ENCODE data around the gene GNB4.

The GNB4 gene

DNA sequence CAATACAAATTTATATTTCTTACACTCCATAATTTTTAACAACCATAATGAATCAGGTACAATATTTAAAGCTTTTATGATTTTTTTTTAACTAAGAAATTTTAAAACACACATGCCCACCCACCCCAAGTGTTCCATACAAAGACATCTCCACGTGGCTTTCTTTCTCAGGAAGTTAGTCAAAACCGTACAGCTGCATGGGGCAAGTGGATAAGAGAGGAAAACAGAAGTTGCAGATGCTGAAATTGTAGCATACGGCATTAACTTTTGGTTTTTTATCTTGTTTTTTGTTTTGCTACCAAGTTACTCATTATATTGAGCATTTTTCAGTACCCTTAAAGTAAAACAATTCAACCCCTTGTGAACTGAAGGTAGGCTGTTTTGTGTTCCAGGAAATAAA, 14.8 kb downstream of the GNB4 start:
- DNase-seq (ENCODE audit: low read depth in 2 of 3, low spot score in 2 of 3) = no peak

DNA sequence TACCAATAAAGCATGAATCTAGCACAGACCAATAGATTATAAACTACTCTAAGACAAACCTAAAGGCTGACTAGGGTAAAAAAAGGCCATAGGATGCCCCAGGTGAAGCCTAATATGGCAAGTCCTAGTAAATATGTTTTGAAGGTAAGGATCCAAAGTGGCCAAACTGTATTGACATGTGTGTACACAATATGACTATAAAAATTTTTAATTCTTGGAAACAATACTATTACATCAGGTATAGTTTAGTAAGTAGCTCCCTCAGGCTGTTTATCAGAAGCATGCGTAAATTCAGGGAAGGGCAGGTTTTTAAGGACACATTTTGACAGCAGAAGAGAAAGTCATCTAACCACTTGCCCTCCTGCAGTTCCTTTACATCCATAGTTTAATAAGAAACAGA, 18.8 kb downstream of the GNB4 start:
- DNase-seq (ENCODE audit: low read depth in 2 of 3, low spot score in 2 of 3) = no peak

DNA sequence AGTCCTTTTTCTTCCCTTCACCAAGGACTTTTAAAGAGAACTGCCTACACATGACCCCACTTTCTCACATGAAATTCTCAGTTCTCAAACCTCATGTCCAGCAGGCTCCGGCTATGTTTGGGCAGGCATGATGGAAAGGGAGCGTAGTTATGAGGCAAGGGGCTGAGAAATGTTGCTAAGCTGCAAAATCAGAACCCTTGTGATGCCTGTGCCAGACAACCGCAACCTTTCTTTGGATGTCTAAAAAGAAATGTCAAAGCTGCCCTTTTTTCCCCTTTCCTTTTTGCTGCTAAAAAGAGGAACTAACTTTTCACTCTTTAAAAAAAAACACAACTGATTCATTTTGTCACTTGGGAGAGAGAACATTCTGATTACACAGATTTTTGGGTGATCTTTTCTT, 19.2 kb downstream of the GNB4 start:
- DNase-seq (ENCODE audit: low read depth in 2 of 3, low spot score in 2 of 3) = no peak

GRCh38 chr3:179430277-179430870, 20.9 kb downstream of the GNB4 start:
- DNase-seq (ENCODE audit: low read depth in 2 of 3, low spot score in 2 of 3) = no peak

DNA sequence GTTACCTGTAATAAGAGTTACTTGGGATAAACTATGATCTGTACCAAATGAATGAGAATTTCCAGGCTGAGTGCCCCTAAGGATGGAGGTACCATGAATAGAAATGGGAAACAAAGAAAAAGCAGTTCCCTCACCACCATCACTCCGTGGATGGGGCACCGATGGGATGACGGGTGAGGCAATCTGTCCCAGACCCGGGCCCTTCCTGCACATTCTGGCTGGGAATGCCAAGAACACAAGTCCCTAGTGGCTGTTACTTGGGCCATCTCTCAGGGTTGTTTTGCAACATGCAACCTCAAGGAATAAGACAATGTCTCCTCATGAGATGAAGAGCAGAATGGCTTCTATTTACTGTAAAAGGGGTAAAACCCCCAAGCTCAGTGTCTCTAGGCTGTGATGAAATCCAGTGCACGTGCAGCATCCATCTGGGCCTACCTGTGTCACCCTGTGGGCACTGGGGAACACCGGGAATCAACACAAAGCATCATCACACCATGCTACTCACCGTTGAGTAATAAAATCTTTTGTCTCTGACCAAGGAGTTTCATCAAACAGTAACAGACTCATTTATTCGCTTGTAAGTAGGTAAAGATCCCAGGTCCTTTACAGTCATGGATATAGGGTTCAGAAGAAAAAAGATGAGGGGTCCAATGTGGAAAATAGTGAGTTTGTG, 22.3 kb downstream of the GNB4 start:
- no peak for DNase-seq (ENCODE audit: low read depth in 2 of 3, low spot score in 2 of 3)

GRCh38 chr3:179425075-179425474, 26.2 kb downstream of the GNB4 start:
- DNase-seq (ENCODE audit: low read depth in 2 of 3, low spot score in 2 of 3) = no peak

DNA sequence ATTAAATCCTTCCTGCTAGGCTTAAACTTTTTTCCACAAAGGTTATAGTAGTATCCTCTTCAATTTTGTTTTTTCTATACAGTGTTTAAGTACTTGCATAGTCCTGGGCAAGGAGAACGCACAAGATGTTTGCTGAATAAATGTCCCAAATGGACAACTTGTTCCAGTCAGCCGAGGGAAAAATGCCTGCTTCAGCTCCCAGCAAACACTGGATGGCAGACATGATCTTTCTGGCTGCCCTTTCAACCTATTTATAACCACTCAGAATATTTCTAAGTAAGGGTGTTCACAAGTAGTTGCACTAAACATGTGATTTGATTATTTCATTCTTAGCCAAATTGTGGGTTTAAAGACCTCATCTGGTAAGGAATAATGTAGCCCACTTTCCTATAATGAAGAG, 29.8 kb downstream of the GNB4 start:
- DNase-seq (ENCODE audit: low read depth in 2 of 3, low spot score in 2 of 3) = no peak

GRCh38 chr3:179418610-179419009, 32.7 kb downstream of the GNB4 start:
- no peak for DNase-seq (ENCODE audit: low read depth in 2 of 3, low spot score in 2 of 3)

DNA sequence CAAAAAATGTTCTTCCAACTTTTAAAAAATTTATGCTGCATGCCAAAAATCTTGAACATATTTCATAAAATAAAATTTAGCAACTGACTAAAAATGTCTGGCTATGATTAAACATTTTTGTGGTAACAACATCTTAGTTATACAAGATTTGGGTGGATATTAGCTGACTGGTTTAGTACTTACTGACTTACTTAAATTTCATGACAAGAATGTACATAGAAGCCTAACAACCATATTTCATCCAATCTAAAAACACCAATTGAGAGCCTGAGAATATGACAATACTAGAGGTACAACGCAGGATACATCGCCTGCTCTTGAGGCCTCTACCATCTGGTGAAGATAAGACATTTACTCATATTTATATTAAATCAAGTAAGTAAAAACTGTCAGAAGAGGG, 34.6 kb downstream of the GNB4 start:
- no peak for DNase-seq (ENCODE audit: low read depth in 2 of 3, low spot score in 2 of 3)

- DNase-seq (ENCODE audit: low read depth in 2 of 3, low spot score in 2 of 3) = no peak
Observed at GRCh38 chr3:179415377-179415776, 35.9 kb downstream of the GNB4 start.

- DNase-seq (ENCODE audit: low read depth in 2 of 3, low spot score in 2 of 3) = no peak
Observed at GRCh38 chr3:179414804-179415203, 36.5 kb downstream of the GNB4 start.

GRCh38 chr3:179410999-179411398, 40.3 kb downstream of the GNB4 start:
- no peak for DNase-seq (ENCODE audit: low read depth in 2 of 3, low spot score in 2 of 3)

DNA sequence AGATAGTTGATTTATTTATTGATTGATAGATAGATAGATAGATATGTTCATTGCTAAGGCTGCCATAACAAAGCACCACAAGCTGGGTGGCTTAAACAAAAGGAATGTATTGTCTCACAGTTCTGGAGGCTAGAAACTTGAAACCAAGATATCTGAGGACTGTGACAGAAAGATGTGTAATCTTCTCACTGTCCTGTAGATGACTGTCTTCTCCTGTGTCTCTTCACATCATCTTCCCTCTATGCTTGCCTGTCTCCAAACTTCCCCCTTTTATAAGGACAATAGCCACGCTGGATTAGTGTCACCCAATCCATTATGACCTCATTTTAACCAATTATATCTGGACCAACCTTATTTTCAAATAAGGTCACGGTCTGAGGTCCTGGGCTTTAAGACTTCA, 40.9 kb downstream of the GNB4 start:
- no peak for DNase-seq (ENCODE audit: low read depth in 2 of 3, low spot score in 2 of 3)

DNA sequence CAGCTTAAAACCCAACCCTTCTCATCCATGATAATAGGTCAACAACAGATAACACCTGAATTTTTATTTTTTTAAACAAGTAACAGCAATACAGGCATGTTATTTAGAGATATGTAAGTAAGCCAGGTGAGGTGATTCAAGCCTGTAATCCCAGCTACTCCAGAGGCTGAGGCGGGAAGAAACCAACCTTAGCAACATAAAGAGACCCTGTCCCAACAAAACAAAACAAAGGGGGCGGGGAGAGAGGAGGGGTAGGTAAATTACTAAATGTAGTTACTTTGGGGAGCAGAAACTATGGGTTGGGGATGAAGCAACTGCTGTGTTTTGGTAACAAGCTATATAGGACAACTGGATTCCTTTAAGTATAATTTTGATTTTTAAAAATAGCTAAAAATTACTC, 47.0 kb downstream of the GNB4 start:
- DNase-seq (ENCODE audit: low read depth in 2 of 3, low spot score in 2 of 3) = no peak

DNA sequence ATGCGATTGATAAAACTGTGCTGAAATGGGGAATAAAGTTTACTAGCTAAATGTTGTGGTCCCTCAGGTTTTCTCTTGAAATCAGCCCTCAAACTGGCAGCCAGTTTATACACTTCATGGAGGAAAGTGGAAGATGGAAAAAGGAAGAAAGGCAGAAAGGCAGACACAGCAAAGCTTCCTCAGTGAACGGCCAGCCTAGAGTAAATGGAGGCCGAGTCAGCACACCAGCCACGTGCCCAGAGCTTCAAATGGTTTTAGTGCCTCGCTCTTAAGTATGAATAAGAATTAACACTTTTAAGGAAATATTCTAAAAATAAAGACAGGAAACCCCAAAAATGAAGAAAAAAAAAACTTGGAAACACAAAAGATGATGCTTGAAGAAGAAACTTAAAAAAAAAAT, 48.3 kb downstream of the GNB4 start:
- no peak for DNase-seq (ENCODE audit: low read depth in 2 of 3, low spot score in 2 of 3)

DNA sequence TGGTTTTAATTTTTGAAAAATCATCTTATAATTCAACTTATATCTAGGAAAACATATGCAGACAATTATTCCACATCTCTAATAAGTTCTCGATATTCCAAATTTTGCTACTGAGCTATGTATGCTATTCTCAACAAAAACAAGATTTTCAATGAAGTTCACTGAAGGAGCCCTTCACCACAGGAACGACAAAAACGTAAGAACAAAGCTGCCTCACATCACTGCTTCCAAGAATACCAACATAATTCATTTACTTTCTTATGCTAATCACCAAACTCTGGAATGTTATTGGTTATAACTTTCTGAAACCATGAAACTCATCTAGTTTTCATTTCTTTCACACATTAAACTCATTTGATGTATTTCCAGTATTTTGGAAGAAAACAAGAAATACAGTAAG, 49.7 kb downstream of the GNB4 start:
- DNase-seq (ENCODE audit: low read depth in 2 of 3, low spot score in 2 of 3) = no peak

DNA sequence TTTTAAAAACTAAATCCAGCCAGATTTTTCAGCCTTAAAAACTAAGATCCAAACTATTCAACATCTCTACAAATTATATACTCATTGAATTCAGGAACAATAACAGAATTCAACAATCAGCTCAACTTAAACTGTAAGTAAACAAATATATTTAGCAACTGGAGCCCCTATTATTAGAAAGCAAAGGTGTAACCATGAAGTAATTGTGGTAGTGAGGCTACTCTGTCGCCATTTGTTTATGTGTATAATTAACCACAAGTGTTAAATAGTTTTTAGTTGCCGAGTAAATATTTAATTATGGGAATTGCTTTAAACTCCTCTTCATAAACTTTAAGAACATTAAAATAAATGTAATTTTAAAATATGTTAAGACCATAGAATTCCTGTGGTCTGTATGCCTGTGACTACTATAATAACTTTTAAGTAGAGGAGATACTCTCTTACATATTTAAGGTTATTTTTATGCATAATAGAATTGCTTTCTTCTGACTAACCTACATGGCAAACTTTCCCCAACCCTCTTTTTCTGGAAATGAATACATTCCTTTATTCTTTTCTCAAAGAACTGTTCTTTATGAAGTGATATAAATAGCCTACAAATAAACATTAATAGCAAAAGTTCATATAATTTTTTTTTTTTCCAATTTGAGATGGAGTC, 52.6 kb downstream of the GNB4 start:
- DNase-seq (ENCODE audit: low read depth in 2 of 3, low spot score in 2 of 3) = no peak

DNA sequence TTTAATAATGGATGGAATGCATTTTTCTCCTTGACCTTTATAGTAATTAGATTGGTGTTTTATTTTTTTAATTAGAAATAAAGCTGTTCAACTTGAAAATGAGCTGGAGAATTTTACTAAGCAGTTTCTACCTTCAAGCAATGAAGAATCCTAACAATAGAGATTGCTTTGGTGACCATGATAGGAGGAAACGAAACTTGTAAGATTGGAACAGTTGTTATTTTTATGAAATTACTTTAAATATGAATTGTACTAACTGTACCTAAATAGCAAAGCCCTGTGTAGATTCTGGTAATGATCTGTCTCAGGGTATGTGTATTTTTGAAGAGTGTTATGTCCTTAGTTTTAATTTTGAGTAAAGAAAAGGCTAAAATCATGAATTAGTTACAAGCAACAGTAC, 59.4 kb downstream of the GNB4 start:
- DNase-seq (ENCODE audit: low read depth in 2 of 3, low spot score in 2 of 3) = no peak

DNA sequence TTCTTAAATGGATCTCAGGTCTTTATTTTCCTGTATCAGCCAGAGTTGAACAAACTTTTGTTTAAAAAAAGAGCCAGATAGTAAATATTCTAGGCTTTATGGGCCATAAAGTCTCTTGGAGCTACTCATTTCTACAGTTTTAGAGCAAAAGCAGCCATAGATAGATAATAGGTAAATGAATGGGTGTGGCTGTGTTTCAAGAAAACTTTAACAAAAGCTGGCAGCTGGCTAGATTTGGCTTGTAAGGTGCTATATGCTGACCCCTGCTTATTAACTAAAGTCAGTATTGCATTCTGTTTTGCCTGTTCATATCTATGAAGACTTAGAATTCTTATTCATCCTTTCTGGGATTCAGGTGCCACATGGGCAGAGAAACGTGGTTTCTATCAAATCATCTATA, 74.8 kb downstream of the GNB4 start:
- DNase-seq (ENCODE audit: low read depth in 2 of 3, low spot score in 2 of 3) = no peak

GRCh38 chr3:179375091-179375999, 75.9 kb downstream of the GNB4 start:
- no peak for DNase-seq (ENCODE audit: low read depth in 2 of 3, low spot score in 2 of 3)

DNA sequence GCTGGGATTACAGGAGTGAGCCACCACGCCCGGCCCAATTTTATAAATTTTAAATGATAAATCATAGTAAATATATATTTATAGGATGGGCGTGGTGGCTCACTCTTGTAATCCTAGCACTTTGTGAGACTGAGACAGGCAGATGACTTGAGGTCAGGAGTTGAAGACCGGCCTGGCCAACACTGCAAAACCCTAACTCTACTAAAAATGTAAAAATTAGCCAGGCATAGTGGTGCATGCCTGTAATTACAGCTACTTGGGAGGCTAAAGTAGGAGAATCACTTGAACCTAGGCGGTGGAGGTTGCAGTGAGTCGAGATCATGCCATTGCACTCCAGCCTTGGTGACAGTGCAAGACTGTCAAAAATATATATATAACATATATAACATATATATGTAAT, 77.3 kb downstream of the GNB4 start:
- DNase-seq (ENCODE audit: low read depth in 2 of 3, low spot score in 2 of 3) = no peak

DNA sequence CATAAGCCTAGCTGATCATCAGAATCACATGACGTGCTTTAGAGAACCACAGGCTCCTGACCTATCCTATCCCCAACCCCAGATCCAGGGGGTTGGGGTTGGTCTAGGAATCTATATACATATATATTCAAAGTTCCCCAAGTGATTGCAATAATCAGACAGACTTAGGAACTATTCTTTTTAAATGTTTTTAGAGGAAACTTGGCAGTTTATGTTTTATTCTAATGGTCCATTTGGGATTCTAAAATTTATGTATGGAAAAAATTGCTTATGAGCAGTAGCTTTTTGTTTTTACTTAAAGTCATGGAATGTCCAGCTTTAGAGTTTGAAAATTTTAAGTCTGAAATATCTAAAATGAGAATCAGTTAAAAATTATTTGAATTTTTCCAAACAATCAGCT, 81.6 kb downstream of the GNB4 start:
- DNase-seq (ENCODE audit: low read depth in 2 of 3, low spot score in 2 of 3) = no peak

Measured in activated CD8-positive, alpha-beta memory T cell treated with anti-CD3 and anti-CD28 coated beads for 48 hours (primary cell).